ENCODE measurements around the gene EPS8L3. TPM values are rescaled to one million over a fixed set of nuclear protein-coding genes. Genes with fewer than 3 reads are reported as not detected.

Gene EPS8L3
- total and polyA plus RNA-seq, 2 of the 8 experiments (the other 6 are each of a cell fraction or from before 2014, with no cell fraction given), result not detected

DNA sequence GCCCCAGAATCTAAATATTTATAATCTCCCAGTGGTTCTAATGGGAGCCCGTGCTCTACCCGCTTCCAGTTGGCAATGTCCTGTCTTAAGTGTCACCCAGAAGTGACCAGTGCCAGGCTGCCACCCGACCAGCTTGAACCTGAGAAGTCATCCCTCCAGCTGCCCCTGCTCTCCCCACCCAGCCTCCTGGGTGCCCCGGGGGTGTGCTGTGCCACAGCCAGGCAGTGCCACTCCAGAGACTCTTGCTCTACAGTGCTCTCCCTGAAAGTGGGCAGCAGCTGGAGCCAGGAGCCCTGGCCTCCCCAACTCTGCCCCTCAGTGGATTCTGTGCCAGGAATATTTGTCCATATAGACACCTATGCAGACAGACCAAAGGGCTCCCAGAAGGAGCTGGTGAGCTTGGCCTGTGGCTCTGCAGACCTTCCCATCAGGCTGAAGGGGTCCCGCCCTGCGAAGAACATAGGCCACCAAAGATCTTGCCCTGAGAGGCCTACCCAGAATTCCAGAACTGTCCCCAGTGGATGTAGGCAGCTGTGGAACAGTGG lies 9.0 kb upstream of the EPS8L3 start:
- Histone ChIP-seq H3K4me1 (replicated peaks in 1 of 4; ENCODE audit: control insufficient read depth in 3 of 4, insufficient read depth in 4 of 4, low read length in 3 of 4) (peaks cover 0 to 4% (median 0%) of the 10 kb centered on the region in 4 experiments; a peak in 1 of 7 replicates), H2AK5ac (ENCODE audit: low read depth, low read length) (no peak overlapping the region), H3K79me1 (ENCODE audit: low read depth, low read length) (no peaks in the 10 kb centered on the region), H2BK5ac (ENCODE audit: low read depth, low read length) (no peak overlapping the region), H2BK15ac (ENCODE audit: low read length) (no peak overlapping the region), H3K27me3 (replicated peaks in 1 of 4; ENCODE audit: control insufficient read depth in 3 of 4, extremely low read depth in 1 of 4, insufficient read depth in 3 of 4, low read length in 3 of 4) (no peaks in the 10 kb centered on the region; a peak in 2 of 7 replicates), H2BK20ac (ENCODE audit: low read length) (no peak overlapping the region), H3K79me2 (ENCODE audit: control insufficient read depth in 1 of 2, insufficient read depth in 2 of 2, low read length in 2 of 2) (no peaks in the 10 kb centered on the region), H3K23ac (ENCODE audit: insufficient read length) (no peak overlapping the region), H3K4me3 (ENCODE audit: extremely low read depth in 1 of 4, insufficient read depth in 2 of 4, low read depth in 3 of 4, low read length in 4 of 4) (no peak overlapping the region), H3K27ac (ENCODE audit: low read depth, low read length) (no peak overlapping the region), H4K5ac (ENCODE audit: insufficient read length, low read depth, low read length) (no peak overlapping the region), H4K20me1 (replicated peaks in 1 of 2; ENCODE audit: control insufficient read depth in 1 of 2, insufficient read depth in 2 of 2, low read length in 2 of 2) (no peaks in the 10 kb centered on the region), H3K9ac (replicated peaks in 1 of 4; ENCODE audit: extremely low read depth in 1 of 4, low read depth in 3 of 4, low read length in 3 of 4) (no peak overlapping the region), H3K4ac (replicated peaks; ENCODE audit: insufficient read length, low read depth, low read length) (no peak overlapping the region), H4K91ac (replicated peaks; ENCODE audit: insufficient read length, low read length) (no peak overlapping the region), H3K18ac (ENCODE audit: extremely low read depth, low read length) (no peak overlapping the region), H3K36me3 (ENCODE audit: control insufficient read depth in 2 of 4, insufficient read depth in 4 of 4, low read length in 3 of 4) (no peaks in the 10 kb centered on the region), H4K8ac (ENCODE audit: extremely low read depth, insufficient read depth, low read length) (no peak overlapping the region; the same call in 1 of the 2 replicates), H2BK12ac (ENCODE audit: low read depth, low read length) (no peak overlapping the region), H3K4me2 (ENCODE audit: insufficient read depth in 1 of 2, low read depth in 2 of 2, low read length in 2 of 2) (no peak overlapping the region), H3K56ac (replicated peaks; ENCODE audit: insufficient read length, low read depth, low read length) (no peak overlapping the region), H2AFZ (ENCODE audit: low read length) (no peak overlapping the region), H2BK120ac (replicated peaks; ENCODE audit: low read depth, low read length) (no peak overlapping the region), H3K14ac (ENCODE audit: insufficient read length) (no peak overlapping the region), H3K23me2 (ENCODE audit: low read depth, low read length) (0 out of 2 replicates have a peak, but pooled peaks cover 1% of the 10 kb centered on the region), H3K9me3 (ENCODE audit: insufficient read depth in 2 of 2, low read depth in 1 of 2, low read length in 1 of 2) (no peaks in the 10 kb centered on the region)
- CTCF ChIA-PET (ENCODE audit: partially characterized antibody), result interaction anchor here (0.7 to 27.2 kb wide), 34 partner anchors 8 to 240 kb away, joined by 3 to 700 read pairs (median 7); partner anchors contain the start of genes AHCYL1, EPS8L3, GNAI3 and GSTM4
- POLR2A ChIA-PET (ENCODE audit: partially characterized antibody), result interaction anchor here (1.7 to 3.2 kb wide), 2 partner anchors 33 to 212 kb away, joined by 3 to 14 read pairs; partner anchors contain the start of gene AHCYL1
- WGBS, 2 experiments (ENCODE audit: extremely low coverage in 1 of 2, insufficient coverage in 1 of 2, insufficient read length in 1 of 2, insufficient replicate concordance in 2 of 2, low coverage in 1 of 2, low lambda C conversion rate in 2 of 2, missing lambda C conversion rate in 1 of 2), result 83% methylated on average over 6 of the region's 6 CpGs; no CpG with 5 or more reads in 1 of the 2 experiments
- no peak for FAIRE-seq
- DNase-seq (ENCODE audit: low read depth in 1 of 2, low spot score in 2 of 2), result no peak
- no peak for TF ChIP-seq GABPA (IDR thresholded peaks at IDR 0.05; ENCODE audit: borderline replicate concordance, insufficient read depth, low read length)

Measured in H1 (cell line).